ENCODE results near the gene SH3BGRL3.

GRCh38 chr1:26320896-26321295 is 41.0 kb downstream of the SH3BGRL3 start:
- TF ChIP-seq CTCF (IDR thresholded peaks at IDR 0.05) (no peak), POLR2A (IDR thresholded peaks at IDR 0.05) (no peak), POLR2AphosphoS5 (IDR thresholded peaks at IDR 0.05) (no peak), EP300 (IDR thresholded peaks at IDR 0.05) (no peak)
